Osteoblast (primary cell): ENCODE measurements around the gene CDH4. TPM values are rescaled to one million over a fixed set of nuclear protein-coding genes. Genes with fewer than 3 reads are reported as not detected.

Experiments
- DNase-seq: peaks from one replicate; pipeline ENCODE4 v3.0.0; 2011; ENCODE audit warnings: low spot score, mixed read lengths; ENCODE audit not compliant: insufficient read length; ENCODE audit errors: missing footprints
- H2AFZ ChIP-seq: 2 replicates; pipeline ENCODE4 v1.6.0; 2011; ENCODE audit warnings: mild to moderate bottlenecking, low read length
- H3K27ac ChIP-seq: 2 replicates; pipeline ENCODE4 v1.5.1; 2011; ENCODE audit warnings: mild to moderate bottlenecking, low read depth, low read length, moderate library complexity
- H3K27me3 ChIP-seq: 2 replicates; pipeline ENCODE4 v1.6.0; 2012; ENCODE audit warnings: mild to moderate bottlenecking, control low read depth, inconsistent platforms, low read length, moderate library complexity; ENCODE audit not compliant: insufficient read depth
- H3K36me3 ChIP-seq: 2 replicates; pipeline ENCODE4 v1.5.1; 2011; ENCODE audit warnings: mild to moderate bottlenecking, low read length, control low read depth, moderate library complexity; ENCODE audit not compliant: insufficient read depth
- H3K4me1 ChIP-seq: 2 replicates; pipeline ENCODE4 v1.5.1; 2011; ENCODE audit warnings: mild to moderate bottlenecking, low read length, control low read depth, moderate library complexity; ENCODE audit not compliant: insufficient read depth
- H3K4me2 ChIP-seq: 2 replicates; pipeline ENCODE4 v1.6.0; 2011; ENCODE audit warnings: mild to moderate bottlenecking, low read length; ENCODE audit not compliant: insufficient read depth
- H3K4me3 ChIP-seq: fragments of 200-600 bp; sonication (generic); 3 replicates; pipeline ENCODE4 v1.5.1; 2012; ENCODE audit warnings: mild to moderate bottlenecking, low read length, inconsistent platforms; ENCODE audit not compliant: insufficient read depth
- H3K79me2 ChIP-seq: 2 replicates; pipeline ENCODE4 v1.6.0; 2012; ENCODE audit warnings: mild to moderate bottlenecking, low read length, control low read depth, inconsistent platforms; ENCODE audit not compliant: insufficient read depth
- H3K9me3 ChIP-seq: 2 replicates; pipeline ENCODE4 v1.5.1; 2011; ENCODE audit warnings: low read depth, low read length, control low read depth
- H4K20me1 ChIP-seq: 2 replicates; pipeline ENCODE4 v1.6.0; 2012; ENCODE audit warnings: mild to moderate bottlenecking, low read length, control low read depth; ENCODE audit not compliant: insufficient read depth
- total RNA-seq: library from RNA; depleted of rRNA; stranded (reverse); fragments of >200 nt; gene quantifications from 2 replicates; pipeline ENCODE4 v1.2.3, GENCODE V29; 2012
- TF ChIP-seq, protein P1 (sequence below): IDR thresholded peaks from 2 replicates; pipeline ENCODE4 v1.5.1; 2011; ENCODE audit warnings: mild to moderate bottlenecking, low read depth, low read length, moderate library complexity; ENCODE audit errors: extremely low read depth

Gene CDH4
- total RNA-seq, 1 donor, result 1.1 TPM

DNA sequence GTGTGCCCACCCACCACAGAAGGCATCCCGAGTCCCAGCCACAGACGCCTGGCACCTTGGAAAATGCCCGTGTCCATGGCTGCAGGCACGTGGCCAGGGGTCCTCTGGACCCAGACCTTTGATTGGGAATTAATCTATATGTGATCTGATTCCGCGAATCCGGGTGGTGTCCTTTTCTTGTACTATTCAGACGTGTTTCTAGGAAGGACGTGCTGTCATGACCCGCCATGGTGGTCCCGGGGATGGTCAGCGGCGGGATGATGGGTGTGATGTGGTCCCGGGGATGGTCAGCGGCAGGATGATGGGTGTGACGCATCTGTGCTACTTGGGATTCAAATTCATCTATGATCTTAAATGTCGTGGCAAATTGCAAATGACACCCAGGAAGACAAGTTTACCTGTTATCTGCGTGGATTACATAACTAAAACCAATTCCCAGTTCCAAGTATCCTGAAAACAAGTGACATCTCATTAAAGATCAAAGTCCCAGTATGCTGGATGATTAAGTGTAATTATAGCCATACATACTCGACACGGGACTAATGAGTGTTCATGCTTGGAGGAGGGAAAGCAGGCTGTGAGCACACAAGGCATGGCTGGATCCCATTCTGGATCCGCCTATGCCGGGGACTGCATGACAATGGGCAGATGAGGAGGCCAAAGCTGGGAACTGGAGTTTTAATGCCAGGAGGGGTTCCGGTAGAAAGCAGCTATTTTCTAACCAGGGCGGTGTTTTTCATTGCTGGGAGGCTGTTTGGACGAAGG is 557.1 kb downstream of the CDH4 start:
- no peak overlapping the region for H3K4me3 ChIP-seq
- H3K79me2 ChIP-seq, result no peaks in the 10 kb centered on the region
- peak; percentile 65 for DNase-seq
- H2AFZ ChIP-seq, result no peak overlapping the region
- TF ChIP-seq, protein P1, sequence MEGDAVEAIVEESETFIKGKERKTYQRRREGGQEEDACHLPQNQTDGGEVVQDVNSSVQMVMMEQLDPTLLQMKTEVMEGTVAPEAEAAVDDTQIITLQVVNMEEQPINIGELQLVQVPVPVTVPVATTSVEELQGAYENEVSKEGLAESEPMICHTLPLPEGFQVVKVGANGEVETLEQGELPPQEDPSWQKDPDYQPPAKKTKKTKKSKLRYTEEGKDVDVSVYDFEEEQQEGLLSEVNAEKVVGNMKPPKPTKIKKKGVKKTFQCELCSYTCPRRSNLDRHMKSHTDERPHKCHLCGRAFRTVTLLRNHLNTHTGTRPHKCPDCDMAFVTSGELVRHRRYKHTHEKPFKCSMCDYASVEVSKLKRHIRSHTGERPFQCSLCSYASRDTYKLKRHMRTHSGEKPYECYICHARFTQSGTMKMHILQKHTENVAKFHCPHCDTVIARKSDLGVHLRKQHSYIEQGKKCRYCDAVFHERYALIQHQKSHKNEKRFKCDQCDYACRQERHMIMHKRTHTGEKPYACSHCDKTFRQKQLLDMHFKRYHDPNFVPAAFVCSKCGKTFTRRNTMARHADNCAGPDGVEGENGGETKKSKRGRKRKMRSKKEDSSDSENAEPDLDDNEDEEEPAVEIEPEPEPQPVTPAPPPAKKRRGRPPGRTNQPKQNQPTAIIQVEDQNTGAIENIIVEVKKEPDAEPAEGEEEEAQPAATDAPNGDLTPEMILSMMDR, result no peak
- no peak overlapping the region for H3K27ac ChIP-seq
- H3K4me2 ChIP-seq, result no peak overlapping the region
- no peaks in the 10 kb centered on the region for H3K4me1 ChIP-seq
- no peaks in the 10 kb centered on the region for H3K27me3 ChIP-seq
- no peaks in the 10 kb centered on the region for H3K9me3 ChIP-seq
- no peaks in the 10 kb centered on the region for H4K20me1 ChIP-seq
- no peaks in the 10 kb centered on the region for H3K36me3 ChIP-seq

DNA sequence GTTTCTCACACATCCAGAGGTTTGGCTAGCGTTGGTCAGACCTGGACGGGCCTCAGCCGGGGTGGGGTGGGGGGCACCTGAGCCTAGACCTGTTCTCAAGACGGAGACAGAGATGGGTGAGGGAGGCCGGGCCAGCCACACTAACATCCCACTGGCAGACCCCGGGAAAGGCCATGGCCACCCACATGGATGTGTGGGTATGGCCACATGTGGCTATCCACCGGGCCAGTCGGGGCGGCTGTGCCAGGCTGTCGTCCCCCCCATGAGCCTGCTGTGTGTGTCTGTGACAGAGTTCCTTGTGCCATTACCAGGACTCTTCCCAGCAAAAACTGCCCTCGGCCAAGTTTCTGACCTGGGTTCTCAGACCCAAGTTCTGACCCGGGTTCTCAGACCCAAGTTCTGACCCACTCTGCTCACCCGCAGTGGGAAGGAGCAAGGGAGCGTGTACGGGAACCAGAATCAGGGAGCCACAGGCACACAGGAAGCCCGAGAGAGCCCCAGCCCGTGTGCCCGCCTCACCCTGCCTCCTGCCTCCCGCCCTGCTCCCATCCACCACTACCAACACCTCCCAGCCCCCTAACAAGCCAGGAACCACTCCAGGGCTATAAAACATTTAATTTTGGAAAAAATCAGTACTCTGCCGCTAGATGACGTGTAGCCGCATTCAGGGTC is 558.1 kb downstream of the CDH4 start:
- Histone ChIP-seq H3K79me2 (no peaks in the 10 kb centered on the region), H4K20me1 (no peaks in the 10 kb centered on the region), H3K27me3 (no peaks in the 10 kb centered on the region), H3K36me3 (no peaks in the 10 kb centered on the region), H3K27ac (no peak overlapping the region), H3K4me2 (no peak overlapping the region), H3K4me3 (no peak overlapping the region), H2AFZ (no peak overlapping the region), H3K9me3 (no peaks in the 10 kb centered on the region), H3K4me1 (no peaks in the 10 kb centered on the region)
- peak; percentile 75 for DNase-seq
- TF ChIP-seq, protein P1, result no peak

DNA sequence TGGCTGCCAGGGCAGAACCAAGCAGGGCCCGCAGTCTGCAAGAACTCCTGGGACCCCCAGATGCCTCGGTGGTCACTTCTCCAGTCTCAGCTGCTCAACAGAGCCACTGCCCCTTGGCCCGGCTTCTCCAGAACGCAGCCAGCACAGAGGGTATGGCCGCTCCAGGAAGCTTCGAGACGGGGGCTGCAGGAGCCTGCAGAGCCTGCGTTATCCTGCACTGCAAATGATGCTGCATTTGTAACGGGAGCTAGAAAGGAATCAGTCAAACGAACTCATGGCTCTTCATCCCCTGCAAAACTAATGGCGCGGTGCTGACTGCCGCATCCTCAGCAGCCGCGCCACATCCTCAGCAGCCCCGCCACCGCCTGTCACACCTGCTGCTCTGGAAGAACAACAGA is 558.7 kb downstream of the CDH4 start:
- no peaks in the 10 kb centered on the region for H3K27me3 ChIP-seq
- DNase-seq, result peak; percentile 65
- no peaks in the 10 kb centered on the region for H4K20me1 ChIP-seq
- H3K4me1 ChIP-seq, result no peaks in the 10 kb centered on the region
- H3K4me3 ChIP-seq, result no peak overlapping the region
- no peaks in the 10 kb centered on the region for H3K79me2 ChIP-seq
- no peak overlapping the region for H3K4me2 ChIP-seq
- no peak overlapping the region for H2AFZ ChIP-seq
- H3K36me3 ChIP-seq, result no peaks in the 10 kb centered on the region
- H3K27ac ChIP-seq, result no peak overlapping the region
- TF ChIP-seq, protein P1, result no peak
- H3K9me3 ChIP-seq, result no peaks in the 10 kb centered on the region

DNA sequence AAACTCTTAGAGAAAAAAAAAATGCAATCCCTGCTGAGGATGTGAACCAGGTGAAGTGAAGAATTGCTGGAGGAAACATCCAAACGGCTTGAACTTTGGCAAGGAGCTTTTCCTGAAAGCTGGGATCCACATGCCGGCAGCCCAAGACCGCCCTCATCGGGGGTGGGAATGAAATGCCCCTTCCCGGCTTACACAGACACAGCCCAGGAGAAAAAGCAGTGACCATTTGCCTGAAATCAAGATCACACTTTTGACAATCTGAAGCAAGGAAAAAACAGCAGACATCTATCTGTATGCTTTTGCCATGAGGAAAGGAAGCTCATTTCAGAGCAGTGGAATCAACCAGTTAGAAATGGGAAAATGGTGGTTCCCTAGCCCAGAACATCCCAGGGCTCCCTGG is 559.1 kb downstream of the CDH4 start:
- no peaks in the 10 kb centered on the region for H3K4me1 ChIP-seq
- no peak overlapping the region for H2AFZ ChIP-seq
- DNase-seq, result peak; percentile 76
- no peak overlapping the region for H3K4me2 ChIP-seq
- H3K27me3 ChIP-seq, result no peaks in the 10 kb centered on the region
- no peaks in the 10 kb centered on the region for H3K36me3 ChIP-seq
- H3K27ac ChIP-seq, result no peak overlapping the region
- TF ChIP-seq, protein P1, result no peak
- H3K9me3 ChIP-seq, result no peaks in the 10 kb centered on the region
- H3K4me3 ChIP-seq, result no peak overlapping the region
- H4K20me1 ChIP-seq, result no peaks in the 10 kb centered on the region
- H3K79me2 ChIP-seq, result no peaks in the 10 kb centered on the region
